Kidney (tissue), 14 donors: Measurements from ENCODE around the gene FAM83F. TPM values are rescaled to one million over a fixed set of nuclear protein-coding genes. Genes with fewer than 3 reads are reported as not detected.

Experiments
- DNase-seq, 5 donors: peaks; one replicate each; pipeline ENCODE4 v3.0.0-alpha.2; 2013 to 2020
- FAIRE-seq: peaks from 2 replicates; lab custom pipeline; 2012; peaks lifted over from hg19 to GRCh38; lab: Jason Lieb, UNC
- H3K27ac ChIP-seq, 2 donors: one replicate each; pipeline ENCODE4 v1.7.0; 2013; ENCODE audit warnings: low read depth in 2 of 2, low read length in 2 of 2, inconsistent platforms in 1 of 2
- H3K27me3 ChIP-seq: one replicate; pipeline ENCODE4 v1.7.1; 2013; ENCODE audit warnings: low read length, inconsistent platforms; ENCODE audit not compliant: control insufficient read depth, insufficient read depth
- H3K36me3 ChIP-seq, 3 donors: one replicate each; pipeline versions ENCODE4 v1.7.0 to v1.7.1; 2013; ENCODE audit warnings: low read length in 3 of 3, control low read depth in 1 of 3, inconsistent platforms in 1 of 3; ENCODE audit not compliant: insufficient read depth in 3 of 3, control insufficient read depth in 2 of 3
- H3K4me1 ChIP-seq, 3 donors: one replicate each; pipeline versions ENCODE4 v1.7.0 to v1.7.1; 2013; ENCODE audit warnings: low read length in 3 of 3, inconsistent platforms in 1 of 3, low read depth in 1 of 3; ENCODE audit not compliant: control insufficient read depth in 2 of 3, insufficient read depth in 2 of 3
- H3K4me3 ChIP-seq, 3 donors: one replicate each; pipeline versions ENCODE4 v1.7.0 to v1.8.1; 2013; ENCODE audit warnings: low read length in 3 of 3, control low read depth in 1 of 3, inconsistent platforms in 1 of 3
- H3K9ac ChIP-seq, 3 donors: one replicate each; pipeline versions ENCODE4 v1.7.0 to v1.7.1; 2013; ENCODE audit warnings: low read length in 3 of 3, control low read depth in 1 of 3, inconsistent platforms in 1 of 3
- H3K9me3 ChIP-seq, 3 donors: one replicate each; pipeline versions ENCODE4 v1.7.0 to v1.7.1; 2013; ENCODE audit warnings: low read length in 3 of 3, control low read depth in 1 of 3, inconsistent platforms in 1 of 3; ENCODE audit not compliant: control insufficient read depth in 2 of 3, insufficient read depth in 1 of 3
- intact Hi-C: fragments of 100-400 bp; cut with DNase I; formaldehyde crosslinking; loops from one replicate; pipeline ENCODE4 v1.11.1; 2022
- polyA plus RNA-seq: library from polyadenylated mRNA; stranded (reverse); fragments of 350-450 nt; fragmentation: Illumina TruSeq; extraction: RNeasy Lipid Tissue Mini Kit (QIAGEN cat#74804); gene quantifications from one replicate; pipeline ENCODE4 v1.2.3, GENCODE V29; 2014; ENCODE audit warnings: low read depth, low replicate concordance; ENCODE audit not compliant: insufficient read depth
- total RNA-seq: library from RNA; stranded (reverse); fragmentation: NEBNext Ultra II Directional; extraction: Animal tissue kit (Norgen Biotek cat#: 25700); gene quantifications from one replicate; pipeline ENCODE4 v1.2.1, GENCODE V29; 2021
- TF ChIP-seq, protein P1 (sequence below): IDR thresholded peaks from 3 replicates; pipeline ENCODE4 v1.5.1; 2012; ENCODE audit warnings: mild to moderate bottlenecking, moderate library complexity, borderline replicate concordance; ENCODE audit not compliant: insufficient read depth; ENCODE audit errors: extremely low read depth
- donor health status: control.
- donor health status: control.
- donor health status: control.
- donor health status: control.
- donor health status: control.
- donor health status: DM: yes; HTN: yes; CAD: no.
- donor health status: Normal renal cell carcinoma (clear cell type).

Gene FAM83F
- total and polyA plus RNA-seq, 2 donors from 2014 or later: 6.8 to 13.1 TPM

DNA sequence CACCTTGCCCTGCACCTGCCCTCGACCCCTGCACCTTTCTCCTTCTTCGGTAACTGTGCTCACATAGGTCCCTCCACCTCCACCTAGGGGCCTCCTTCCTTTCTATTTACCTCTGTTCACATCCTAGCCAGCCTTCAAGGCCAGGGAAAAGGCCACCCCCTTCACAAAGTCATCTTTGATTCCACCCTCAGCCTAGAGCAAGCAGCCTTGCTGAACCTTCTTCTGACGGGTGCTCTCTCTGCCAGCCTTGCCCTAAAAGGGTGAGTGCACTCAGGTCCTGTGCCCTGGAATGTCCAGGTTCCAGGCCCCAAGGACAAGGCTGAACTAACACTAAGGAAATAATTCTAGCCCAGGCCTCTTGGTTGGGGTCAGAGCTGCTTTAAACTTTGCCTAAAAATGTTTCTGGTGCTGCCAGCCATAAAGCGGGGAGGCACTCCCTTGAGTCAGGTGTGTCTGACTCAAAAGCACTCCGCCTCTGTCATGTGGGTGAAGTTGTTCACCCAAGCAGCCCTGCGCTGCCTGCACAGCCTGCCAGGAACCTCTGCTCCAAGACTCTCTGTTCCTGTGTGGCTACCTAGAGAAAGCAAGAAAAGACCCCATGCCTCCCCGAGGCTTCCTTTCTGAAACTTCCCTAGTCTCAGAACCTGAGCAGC is 9.2 kb upstream of the FAM83F start:
- FAIRE-seq: no peak
- TF ChIP-seq, protein P1, sequence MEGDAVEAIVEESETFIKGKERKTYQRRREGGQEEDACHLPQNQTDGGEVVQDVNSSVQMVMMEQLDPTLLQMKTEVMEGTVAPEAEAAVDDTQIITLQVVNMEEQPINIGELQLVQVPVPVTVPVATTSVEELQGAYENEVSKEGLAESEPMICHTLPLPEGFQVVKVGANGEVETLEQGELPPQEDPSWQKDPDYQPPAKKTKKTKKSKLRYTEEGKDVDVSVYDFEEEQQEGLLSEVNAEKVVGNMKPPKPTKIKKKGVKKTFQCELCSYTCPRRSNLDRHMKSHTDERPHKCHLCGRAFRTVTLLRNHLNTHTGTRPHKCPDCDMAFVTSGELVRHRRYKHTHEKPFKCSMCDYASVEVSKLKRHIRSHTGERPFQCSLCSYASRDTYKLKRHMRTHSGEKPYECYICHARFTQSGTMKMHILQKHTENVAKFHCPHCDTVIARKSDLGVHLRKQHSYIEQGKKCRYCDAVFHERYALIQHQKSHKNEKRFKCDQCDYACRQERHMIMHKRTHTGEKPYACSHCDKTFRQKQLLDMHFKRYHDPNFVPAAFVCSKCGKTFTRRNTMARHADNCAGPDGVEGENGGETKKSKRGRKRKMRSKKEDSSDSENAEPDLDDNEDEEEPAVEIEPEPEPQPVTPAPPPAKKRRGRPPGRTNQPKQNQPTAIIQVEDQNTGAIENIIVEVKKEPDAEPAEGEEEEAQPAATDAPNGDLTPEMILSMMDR: no peak
- intact Hi-C loops: no loop called here
- no peaks in the 10 kb centered on the region for H3K27me3 ChIP-seq
- no peaks in the 10 kb centered on the region for H3K9me3 ChIP-seq
- H3K36me3 ChIP-seq: no peaks in the 10 kb centered on the region
- peaks cover 0 to 2% (median 0%) of the 10 kb centered on the region in 3 donors for H3K4me1 ChIP-seq
- no peak for DNase-seq
- peak overlapping the region; percentile 57 to 59 for H3K27ac ChIP-seq
- no peak overlapping the region for H3K4me3 ChIP-seq
- H3K9ac ChIP-seq: peak overlapping the region in 1 of 3 donors; percentile 41

DNA sequence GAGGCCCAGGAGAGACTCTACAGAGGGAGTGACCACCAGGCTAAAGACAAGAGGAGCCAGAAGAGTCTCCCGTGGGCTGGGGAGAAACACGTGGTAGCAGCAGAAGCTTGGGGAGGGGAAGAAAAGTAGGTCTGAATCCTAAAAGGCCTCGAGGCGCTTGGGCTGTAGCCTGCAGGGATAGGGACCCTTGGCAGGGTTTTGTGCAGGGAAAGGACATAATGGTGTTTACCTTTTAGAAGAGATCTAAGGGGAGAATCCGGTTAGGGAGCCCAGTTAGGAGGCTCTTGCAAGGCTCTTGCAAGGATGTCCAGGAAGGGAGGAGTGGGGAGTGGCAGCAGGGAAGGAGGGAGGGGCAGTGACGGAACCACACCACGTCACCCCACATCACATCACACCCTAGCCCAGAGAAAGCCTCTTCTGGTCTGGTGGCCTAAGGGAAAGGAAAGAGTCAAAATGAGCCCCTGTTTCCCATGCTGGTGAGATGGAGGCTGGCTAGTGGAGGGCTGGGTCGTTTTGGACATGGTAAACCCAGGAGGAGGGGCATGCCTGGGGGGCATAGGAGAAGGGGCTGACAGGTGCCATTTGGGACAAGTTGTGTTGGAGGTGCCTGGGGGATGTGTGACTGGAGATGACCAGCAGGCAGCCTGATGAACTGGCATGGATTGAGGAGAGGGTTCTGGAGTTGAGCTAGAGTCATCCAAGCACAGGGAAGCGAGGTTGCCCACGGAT is 6.2 kb upstream of the FAM83F start:
- no peaks in the 10 kb centered on the region for H3K36me3 ChIP-seq
- H3K4me3 ChIP-seq: no peak overlapping the region
- H3K9ac ChIP-seq: no peak overlapping the region
- TF ChIP-seq, protein P1: no peak
- H3K27me3 ChIP-seq: peaks cover 12% of the 10 kb centered on the region
- DNase-seq: no peak
- no peak for FAIRE-seq
- peaks cover 0 to 7% (median 0%) of the 10 kb centered on the region in 3 donors for H3K4me1 ChIP-seq
- H3K27ac ChIP-seq: no peak overlapping the region
- no peaks in the 10 kb centered on the region for H3K9me3 ChIP-seq
- intact Hi-C loops: no loop called here

DNA sequence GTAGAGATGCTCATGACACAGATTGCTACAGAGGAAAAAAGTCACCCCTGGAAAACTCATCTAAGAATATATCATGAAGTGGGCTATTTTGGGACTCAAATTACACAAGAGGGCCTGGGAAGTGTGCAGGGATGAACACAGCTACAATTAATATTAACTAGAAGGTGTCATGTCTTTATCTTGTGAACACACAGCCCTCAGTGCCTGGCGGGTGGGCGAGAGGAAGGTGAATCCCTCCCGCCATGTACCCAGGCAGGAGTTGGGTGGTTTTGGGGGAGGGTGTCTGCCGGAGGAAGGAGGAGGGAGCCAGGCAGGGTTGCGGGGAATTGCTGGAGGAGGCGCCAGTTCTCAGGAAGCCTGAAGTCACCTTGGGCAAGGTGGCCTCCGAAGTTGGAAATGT is 5.1 kb upstream of the FAM83F start:
- DNase-seq (peak in 1 of 5 donors; percentile 29), FAIRE-seq (no peak)
- Histone ChIP-seq H3K27me3 (peaks cover 16% of the 10 kb centered on the region), H3K9ac (no peak overlapping the region), H3K4me3 (no peak overlapping the region), H3K27ac (no peak overlapping the region), H3K4me1 (peaks cover 0 to 7% (median 0%) of the 10 kb centered on the region in 3 donors), H3K9me3 (no peaks in the 10 kb centered on the region), H3K36me3 (no peaks in the 10 kb centered on the region)
- intact Hi-C loops: no loop called here
- TF ChIP-seq, protein P1: no peak
